COR-L47 (cell line): ENCODE results near the gene PPP1R14B.

Experiments used
- DNase-seq: peaks from one replicate; lab custom pipeline; 2025; lab: John Stamatoyannopoulos, UW

The PPP1R14B gene

GRCh38 chr11:64281957-64282770, 35.4 kb upstream of the PPP1R14B start:
- no peak for DNase-seq

DNA sequence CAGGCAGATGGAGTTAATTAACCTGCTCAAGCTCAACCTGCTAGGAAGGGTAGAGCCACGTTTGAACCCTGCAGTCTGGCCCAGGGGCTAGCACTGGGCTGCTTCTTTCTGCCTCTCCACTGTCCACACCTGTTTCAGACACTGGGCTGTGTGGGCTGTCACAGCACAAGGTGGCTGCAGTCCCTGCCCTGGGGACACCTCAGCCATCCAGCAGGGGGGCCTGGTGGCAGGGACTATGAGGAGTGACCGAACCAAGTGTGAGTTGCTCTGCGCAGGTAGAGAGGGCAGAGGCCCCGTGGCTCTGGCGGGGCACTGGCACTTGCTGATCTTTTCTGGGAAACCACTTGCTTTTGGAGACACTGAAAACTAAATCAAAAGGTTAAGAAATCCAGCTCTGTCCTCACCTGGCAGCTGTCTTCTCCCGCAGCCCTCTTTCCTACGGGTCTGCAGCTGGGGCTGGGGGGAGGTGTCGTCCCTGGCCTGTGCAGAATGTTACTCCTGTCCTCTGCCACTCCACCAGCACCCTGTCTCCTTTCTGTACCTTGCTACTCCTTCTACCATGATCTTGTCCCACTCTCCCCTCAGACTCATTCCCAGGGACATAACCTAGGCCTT, 31.9 kb upstream of the PPP1R14B start:
- no peak for DNase-seq

- DNase-seq: no peak
Measured at GRCh38 chr11:64276653-64277431, 30.1 kb upstream of the PPP1R14B start.

- no peak for DNase-seq
Measured at GRCh38 chr11:64275841-64276240, 29.1 kb upstream of the PPP1R14B start.

DNA sequence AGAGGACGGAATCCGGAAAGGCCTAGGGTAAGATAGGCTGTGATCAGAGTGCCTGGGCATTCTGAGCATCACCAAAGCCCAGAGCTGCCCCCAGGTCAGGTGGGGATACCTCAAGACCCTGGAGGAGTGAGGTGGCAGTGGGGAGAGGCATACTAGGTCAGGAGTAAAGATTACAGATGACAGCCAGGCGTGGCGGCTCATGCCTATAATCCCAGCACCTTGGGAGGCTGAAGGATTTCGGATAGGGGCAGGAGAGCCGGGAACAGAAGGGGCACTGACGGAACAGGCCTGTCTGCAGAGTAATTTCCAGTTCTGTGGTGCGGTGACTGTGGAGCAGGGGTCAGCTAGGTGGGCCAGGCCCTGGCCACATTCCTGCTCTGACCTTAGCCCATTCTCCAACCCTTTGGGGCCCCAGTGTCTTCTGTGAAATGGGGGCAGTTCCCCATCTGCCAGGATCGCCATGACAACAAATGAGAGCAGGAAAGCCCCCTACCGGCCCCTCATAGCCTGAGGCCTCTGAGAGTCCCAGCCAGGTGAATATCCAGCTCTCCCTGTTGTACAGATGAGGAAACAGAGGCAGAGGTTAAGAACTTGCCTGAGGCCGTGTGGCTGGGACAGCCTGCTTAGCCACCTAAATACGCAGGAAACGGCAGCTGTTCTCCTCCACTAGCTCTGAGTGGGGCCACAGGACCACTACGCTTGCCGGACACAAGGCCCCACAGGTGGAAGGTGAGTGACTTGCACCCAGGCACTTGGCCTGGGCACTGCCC, 28.5 kb upstream of the PPP1R14B start:
- DNase-seq: no peak

DNA sequence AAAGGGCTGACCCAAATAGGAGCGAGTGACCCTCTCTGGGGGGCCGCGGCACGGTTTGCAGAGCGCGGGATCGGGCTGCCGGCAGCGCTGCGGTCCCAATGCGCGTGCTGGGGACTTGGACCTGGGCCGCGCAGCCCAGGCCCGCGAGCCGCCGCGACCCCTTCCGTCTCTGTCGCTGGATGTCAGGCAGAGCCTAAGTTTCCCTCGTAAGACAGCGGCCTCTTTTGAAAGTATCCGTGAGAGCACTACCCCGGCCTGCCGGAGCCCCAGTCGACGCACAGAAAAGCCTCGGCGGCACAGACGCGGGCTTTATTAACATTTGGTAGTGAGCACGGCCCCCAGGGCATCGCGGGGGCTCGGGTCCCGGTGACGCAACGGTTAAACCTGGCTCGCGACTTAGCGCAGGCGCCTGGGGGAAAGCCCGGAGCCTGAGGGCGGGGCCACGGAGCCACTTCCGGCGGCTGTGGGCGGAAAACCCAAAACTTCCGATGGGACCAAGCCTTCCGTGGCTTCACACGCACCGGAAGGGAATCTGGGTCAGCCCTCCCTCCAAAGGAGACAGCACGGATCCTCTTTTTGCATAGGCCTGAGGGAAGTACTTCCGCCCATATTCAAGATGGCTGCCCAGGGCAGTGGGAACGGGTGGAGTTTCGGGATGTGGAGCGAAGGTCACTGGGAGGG, 22.9 kb upstream of the PPP1R14B start:
- peak; percentile 99 for DNase-seq

GRCh38 chr11:64268893-64269539, 22.3 kb upstream of the PPP1R14B start:
- DNase-seq: no peak

DNA sequence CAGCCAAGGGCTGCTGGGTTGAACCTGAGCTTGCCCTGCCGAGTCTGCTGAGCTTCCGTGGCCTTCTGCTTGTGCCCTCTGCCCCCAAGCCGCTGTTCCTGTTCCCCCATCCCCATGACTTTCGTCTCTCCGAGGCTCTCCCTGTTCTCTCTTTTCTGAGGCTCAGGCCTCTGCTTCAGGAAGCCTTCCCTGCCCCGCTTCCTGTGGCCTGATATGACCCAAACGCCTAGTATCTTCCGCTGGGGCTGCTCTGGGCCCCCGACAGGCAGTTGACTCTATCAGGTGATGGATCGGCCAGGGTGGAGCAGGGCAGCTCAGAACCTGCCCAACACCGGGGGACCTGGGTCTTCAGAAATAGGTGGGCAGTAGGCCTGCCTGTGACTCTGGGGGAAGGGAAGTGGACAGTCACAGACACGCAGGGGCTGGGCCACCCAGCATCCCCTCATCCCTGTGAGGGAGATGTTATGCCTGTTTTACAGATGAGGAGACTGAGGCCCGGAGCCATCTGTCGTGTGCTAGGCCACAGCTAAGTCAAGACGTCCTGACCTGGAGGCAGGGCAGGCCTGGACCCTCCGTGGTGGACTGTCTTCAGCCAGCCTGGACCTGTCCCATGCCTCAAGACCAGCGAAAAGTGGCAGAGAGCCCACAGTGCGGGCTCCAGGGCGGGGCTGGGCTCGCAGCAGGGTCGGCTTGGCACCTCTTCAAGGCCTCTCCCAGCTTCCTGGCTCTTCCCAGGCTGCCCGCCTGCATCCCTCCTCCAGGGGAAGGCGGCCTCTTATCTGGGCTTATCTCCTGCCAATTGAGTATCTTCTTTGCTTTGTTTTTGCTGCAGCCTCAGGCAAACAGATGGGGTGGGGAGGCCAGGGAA, 21.5 kb upstream of the PPP1R14B start:
- DNase-seq: no peak

GRCh38 chr11:64267207-64267945, 20.6 kb upstream of the PPP1R14B start:
- DNase-seq: no peak

DNA sequence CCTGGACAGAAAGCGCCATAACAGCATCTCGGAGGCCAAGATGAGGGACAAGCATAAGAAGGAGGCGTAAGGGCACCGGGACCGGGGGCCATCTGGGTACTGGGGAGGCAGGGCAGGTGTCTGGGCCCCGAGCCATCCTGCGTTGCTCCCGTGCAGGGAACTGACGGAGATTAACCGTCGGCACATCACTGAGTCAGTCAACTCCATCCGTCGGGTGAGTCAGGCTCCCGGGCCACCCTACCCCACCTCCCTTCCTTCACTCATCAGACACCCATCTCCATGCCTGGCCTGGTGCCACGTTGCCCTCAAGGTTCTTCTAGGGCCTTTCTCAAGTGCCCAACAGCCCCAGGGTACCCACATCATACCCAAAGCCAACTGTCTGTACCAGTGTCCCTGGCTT, 19.6 kb upstream of the PPP1R14B start:
- no peak for DNase-seq

GRCh38 chr11:64265176-64266160, 18.7 kb upstream of the PPP1R14B start:
- no peak for DNase-seq

- no peak for DNase-seq
Measured at GRCh38 chr11:64264371-64264852, 17.7 kb upstream of the PPP1R14B start.

DNA sequence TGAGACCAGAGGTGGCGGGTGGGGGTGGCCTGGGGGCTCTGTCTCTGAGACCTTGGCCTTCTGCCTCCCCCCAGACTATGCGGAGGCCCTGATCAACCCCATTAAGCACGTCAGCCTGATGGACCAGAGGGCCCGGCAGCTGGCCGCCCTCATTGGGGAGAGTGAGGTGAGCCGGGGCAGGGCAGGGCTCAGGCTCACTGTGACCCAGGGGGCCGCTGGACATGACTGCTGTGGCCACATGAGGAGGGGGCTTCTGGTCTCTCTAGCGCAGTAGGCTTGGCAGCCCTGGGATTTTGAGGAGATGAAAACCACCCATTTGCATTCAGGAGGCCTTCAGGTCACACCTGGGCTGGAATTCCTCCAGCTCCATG, 17.2 kb upstream of the PPP1R14B start:
- DNase-seq: no peak

DNA sequence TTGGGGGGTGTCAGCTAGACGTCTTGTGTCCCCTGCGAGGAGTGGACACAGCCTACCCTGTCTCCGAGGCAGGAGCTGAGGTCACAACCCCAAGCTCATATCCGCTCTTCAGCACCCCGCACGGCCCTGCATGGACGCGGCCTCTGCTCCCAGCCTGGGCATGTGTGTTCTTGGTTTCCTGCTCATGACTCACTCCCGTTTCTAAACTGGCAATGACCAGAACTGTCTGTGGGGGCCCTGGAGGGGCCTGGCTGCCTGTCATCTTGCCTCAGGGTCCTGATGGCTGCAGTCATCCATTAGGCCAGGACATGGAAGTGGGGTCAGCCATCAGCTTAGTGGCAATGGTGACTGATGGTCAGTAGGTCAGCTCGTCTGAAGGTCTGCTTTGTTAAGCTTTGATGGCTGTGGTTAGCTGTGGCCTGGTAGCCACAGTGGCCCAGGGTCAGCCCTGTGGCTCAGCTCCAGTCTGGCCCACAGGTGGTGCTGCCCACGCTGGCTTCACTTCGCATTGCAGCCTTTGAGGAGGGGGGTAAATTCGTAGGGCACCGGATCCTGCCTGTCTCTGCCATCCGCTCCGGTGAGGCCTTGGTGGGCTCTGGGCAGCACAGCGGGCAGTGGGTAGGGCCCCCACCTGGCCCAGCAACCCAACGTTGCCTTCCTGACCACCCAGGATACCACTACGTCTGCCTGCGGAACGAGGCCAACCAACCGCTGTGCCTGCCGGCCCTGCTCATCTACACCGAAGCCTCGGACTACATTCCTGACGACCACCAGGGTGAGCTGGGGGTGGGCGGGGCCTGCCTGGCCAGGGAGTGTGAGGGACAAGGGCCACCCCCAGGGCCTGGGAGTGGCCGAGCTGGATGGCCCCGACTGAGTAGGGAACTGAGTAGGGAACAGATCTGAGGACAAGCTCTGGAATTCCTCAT, 16.5 kb upstream of the PPP1R14B start:
- no peak for DNase-seq

GRCh38 chr11:64262271-64263002, 15.7 kb upstream of the PPP1R14B start:
- no peak for DNase-seq

- no peak for DNase-seq
Measured at GRCh38 chr11:64261556-64262080, 14.9 kb upstream of the PPP1R14B start.
